Right cardiac atrium (tissue), 5 donors: ENCODE measurements around the gene PCDHGA8. TPM values are rescaled to one million over a fixed set of nuclear protein-coding genes. Genes with fewer than 3 reads are reported as not detected.
"Not testable (repeated sequence)": the region's sequence is repeated elsewhere in the genome, so short reads cannot be mapped to it uniquely, and the experiment has no call there.

ENCODE experiments used
- ATAC-seq, 2 donors: fragments of 200-7000 bp; cut with Tn5 transposase; one replicate each; pipeline versions ENCODE4 v1.8.0 to v1.9.1; 2020; ENCODE audit warnings: moderate library complexity in 2 of 2, mild to moderate bottlenecking in 1 of 2
- DNase-seq, 3 donors: peaks; one replicate each; pipeline ENCODE4 v3.0.0-alpha.2; 2020
- H3K27ac ChIP-seq: one replicate; pipeline ENCODE4 v1.5.1; 2013; ENCODE audit warnings: mild to moderate bottlenecking, low read length, control low read depth, moderate library complexity
- H3K27me3 ChIP-seq: one replicate; pipeline ENCODE4 v1.6.1; 2013; ENCODE audit not compliant: control insufficient read depth, insufficient read depth
- H3K4me1 ChIP-seq: one replicate; pipeline ENCODE4 v1.6.1; 2013; ENCODE audit warnings: low read length; ENCODE audit not compliant: control insufficient read depth, insufficient read depth
- H3K4me3 ChIP-seq: one replicate; pipeline ENCODE4 v1.5.1; 2013; ENCODE audit warnings: low read length, control low read depth
- H3K9me3 ChIP-seq: one replicate; pipeline ENCODE4 v1.6.1; 2013; ENCODE audit warnings: low read length; ENCODE audit not compliant: control insufficient read depth
- WGBS: extraction: QIAGEN DNeasy Blood & Tissue Kit; methylation state at CpG from one replicate; pipeline ENCODE4 v1.1.7; 2013; 5-methylcytosine and 5-hydroxymethylcytosine counted together
- intact Hi-C, 4 donors: fragments of 100-400 bp; cut with DNase I; formaldehyde crosslinking; loops; one replicate each; pipeline versions ENCODE4 v1.11.0 to v1.14.0; 2022 to 2023
- long read RNA-seq, 4 donors: library from polyadenylated mRNA; unstranded; transcript quantifications; one replicate each; pipeline ENCODE4 v2.0.0, GENCODE V29; 2020 to 2021
- polyA plus RNA-seq: library from polyadenylated mRNA; stranded (reverse); fragments of 200-250 nt; gene quantifications from one replicate; pipeline ENCODE4 v1.2.3, GENCODE V29; 2013
- total RNA-seq, 4 donors: library from RNA; stranded (reverse); fragmentation: NEBNext Ultra II Directional; extraction: Animal tissue kit (Norgen Biotek cat#: 25700); gene quantifications; one replicate each; pipeline ENCODE4 v1.2.1, GENCODE V29; 2021
- donor health status: healthy with polysubstance abuse.
- donor health status: DM: no; HTN: yes; CAD: no.
- donor health status: DM: no; HTN: no; CAD: no.
- donor health status: DM: no; HTN: yes; CAD: no; lungs with severe emphysema.
- donor health status: DM: yes; HTN: yes; CAD: no.

The PCDHGA8 gene
- total RNA-seq (1 to 10 TPM; 4.0 to 5.2 (median 4.3) TPM), polyA plus RNA-seq (1.3 TPM)
- long read RNA-seq, donor 1, result 0 reads
- long read RNA-seq, donor 2, result 0 reads
- long read RNA-seq, donor 3, result 0 reads
- long read RNA-seq, donor 4, result 0 reads

- Histone ChIP-seq H3K27me3 (no peaks in the 10 kb centered on the region), H3K4me3 (no peak within 1 kb of the TSS), H3K27ac (no peak within 1 kb of the TSS), H3K4me1 (no peaks in the 10 kb centered on the region), H3K9me3 (peaks cover 13% of the 10 kb centered on the region)
- WGBS, result 26% methylated on average over 38 of the region's 38 CpGs
- intact Hi-C loops, result no loop called here
- no peak for DNase-seq
- ATAC-seq, result no peak
Measured at GRCh38 chr5:141392429-141393198, at the start of gene PCDHGA8. Gene PCDHGA8 (plus strand): TSS chr5:141392633. CDS start chr5:141392814, 181 bp downstream.

GRCh38 chr5:141342773-141343172 is 49.7 kb upstream of the PCDHGA8 start:
- peak overlapping the region; percentile 4 for H3K4me3 ChIP-seq
- H3K27me3 ChIP-seq, result no peaks in the 10 kb centered on the region
- intact Hi-C loops, result loop anchor here in 2 of 4 donors (5.0 kb wide), 1 partner anchor 215 kb away; no protein-coding TSS in a partner anchor
- 18% methylated on average over 1 of the region's 1 CpG for WGBS
- ATAC-seq (no peak), DNase-seq (no peak)
- peaks cover 17% of the 10 kb centered on the region for H3K9me3 ChIP-seq
- no peak overlapping the region for H3K27ac ChIP-seq
- H3K4me1 ChIP-seq, result no peaks in the 10 kb centered on the region

GRCh38 chr5:141343242-141343952 is 49.0 kb upstream of the PCDHGA8 start, which contains the start of gene PCDHGA3:
Gene PCDHGA3 (plus strand): TSS chr5:141343829. CDS start chr5:141344034, 205 bp downstream.
- Histone ChIP-seq H3K4me3 (peak within 1 kb of the TSS; percentile 42), H3K27ac (no peak within 1 kb of the TSS), H3K9me3 (peaks cover 17% of the 10 kb centered on the region), H3K4me1 (no peaks in the 10 kb centered on the region), H3K27me3 (no peaks in the 10 kb centered on the region)
- 21% methylated on average over 9 of the region's 9 CpGs for WGBS
- intact Hi-C loops, result loop anchor here in 2 of 4 donors (5.0 kb wide), 1 partner anchor 214 kb away; no protein-coding TSS in a partner anchor
- ATAC-seq (peak; percentile 40 to 47), DNase-seq (no peak)

GRCh38 chr5:141343953-141344463 is 48.4 kb upstream of the PCDHGA8 start:
- Histone ChIP-seq H3K4me3 (peak overlapping the region; percentile 42), H3K27me3 (no peaks in the 10 kb centered on the region), H3K27ac (no peak overlapping the region), H3K4me1 (no peaks in the 10 kb centered on the region), H3K9me3 (peaks cover 15% of the 10 kb centered on the region)
- WGBS, result 21% methylated on average over 31 of the region's 31 CpGs
- ATAC-seq, result peak; percentile 36 to 43
- intact Hi-C loops, result loop anchor here in 2 of 4 donors (5.0 kb wide), 1 partner anchor 213 kb away; no protein-coding TSS in a partner anchor
- no peak for DNase-seq

- ATAC-seq (no peak), DNase-seq (no peak)
- peaks cover 15% of the 10 kb centered on the region for H3K9me3 ChIP-seq
- peak overlapping the region; percentile 28 for H3K4me3 ChIP-seq
- 31% methylated on average over 20 of the region's 20 CpGs for WGBS
- intact Hi-C loops, result no loop called here
- H3K27me3 ChIP-seq, result no peaks in the 10 kb centered on the region
- H3K4me1 ChIP-seq, result no peaks in the 10 kb centered on the region
- no peak overlapping the region for H3K27ac ChIP-seq
Measured at GRCh38 chr5:141345327-141345726, 47.1 kb upstream of the PCDHGA8 start.

- not testable (repeated sequence) for ATAC-seq
- H3K9me3 ChIP-seq, result peaks cover 15% of the 10 kb centered on the region
Measured at GRCh38 chr5:141346017-141346416, 46.4 kb upstream of the PCDHGA8 start.

GRCh38 chr5:141349917-141350619 is 42.4 kb upstream of the PCDHGA8 start, which contains the start of gene PCDHGB1:
Gene PCDHGB1 (plus strand): TSS chr5:141350099. CDS start chr5:141350261, 162 bp downstream.
- peak within 1 kb of the TSS; percentile 45 for H3K4me3 ChIP-seq
- ATAC-seq, result peak; percentile 44 to 60
- 20% methylated on average over 29 of the region's 29 CpGs for WGBS
- H3K27me3 ChIP-seq, result no peaks in the 10 kb centered on the region
- peak in 2 of 3 donors; percentile 65 to 71 for DNase-seq
- H3K9me3 ChIP-seq, result peaks cover 13% of the 10 kb centered on the region
- intact Hi-C loops, result no loop called here
- no peak within 1 kb of the TSS for H3K27ac ChIP-seq
- no peaks in the 10 kb centered on the region for H3K4me1 ChIP-seq

More at GRCh38 chr5:141346017-141346416, 46.4 kb upstream of the PCDHGA8 start:
- 41% methylated on average over 24 of the region's 35 CpGs for WGBS
- H3K4me1 ChIP-seq, DNase-seq, H3K27ac ChIP-seq, H3K4me3 ChIP-seq, intact Hi-C loops, H3K27me3 ChIP-seq: not testable (repeated sequence)

GRCh38 chr5:141351591-141351990 is 40.8 kb upstream of the PCDHGA8 start:
- intact Hi-C loops, result no loop called here
- Histone ChIP-seq H3K27me3 (no peaks in the 10 kb centered on the region), H3K4me1 (no peaks in the 10 kb centered on the region), H3K27ac (no peak overlapping the region), H3K9me3 (peaks cover 7% of the 10 kb centered on the region), H3K4me3 (no peak overlapping the region)
- ATAC-seq, result no peak
- WGBS, result 24% methylated on average over 34 of the region's 36 CpGs
- DNase-seq, result no peak

GRCh38 chr5:141354900-141355469 is 37.4 kb upstream of the PCDHGA8 start, which contains the start of gene PCDHGA4:
Gene PCDHGA4 (plus strand): TSS chr5:141355021. CDS start chr5:141355108, 87 bp downstream.
- H3K27ac ChIP-seq, result no peak within 1 kb of the TSS
- no peaks in the 10 kb centered on the region for H3K27me3 ChIP-seq
- peak within 1 kb of the TSS; percentile 44 for H3K4me3 ChIP-seq
- ATAC-seq, result no peak
- WGBS, result 17% methylated on average over 29 of the region's 29 CpGs
- DNase-seq, result no peak
- H3K4me1 ChIP-seq, result no peaks in the 10 kb centered on the region
- intact Hi-C loops, result no loop called here
- H3K9me3 ChIP-seq, result peaks cover 9% of the 10 kb centered on the region

GRCh38 chr5:141355641-141356040 is 36.8 kb upstream of the PCDHGA8 start:
- Histone ChIP-seq H3K4me1 (no peaks in the 10 kb centered on the region), H3K27me3 (no peaks in the 10 kb centered on the region), H3K27ac (no peak overlapping the region), H3K4me3 (no peak overlapping the region), H3K9me3 (peaks cover 11% of the 10 kb centered on the region)
- ATAC-seq (no peak), DNase-seq (no peak)
- WGBS, result 47% methylated on average over 24 of the region's 24 CpGs
- intact Hi-C loops, result no loop called here
